H1 (cell line): Measurements from ENCODE around the gene SLC41A1. TPM values are rescaled to one million over a fixed set of nuclear protein-coding genes. Genes with fewer than 3 reads are reported as not detected.

Experiments
- CTCF ChIA-PET: fragments of 300-600 bp; sonication (Branson Sonifier 250); formaldehyde crosslinking; loops from one replicate; lab custom pipeline; 2021; ENCODE audit not compliant: partially characterized antibody; lab: Charles Lee
- POLR2A ChIA-PET: fragments of 300-600 bp; sonication (Branson Sonifier 250); formaldehyde crosslinking; loops from one replicate; lab custom pipeline; 2021; ENCODE audit warnings: inconsistent platforms; ENCODE audit not compliant: partially characterized antibody; lab: Charles Lee
- DNase-seq, 2 experiments: peaks; one replicate each; pipeline versions ENCODE4 v3.0.0 to v3.0.0-alpha.2; 2010 to 2022; ENCODE audit warnings: low spot score in 2 of 2, low read depth in 1 of 2, mixed read lengths in 1 of 2
- FAIRE-seq: peaks from 2 replicates; lab custom pipeline; 2011; peaks lifted over from hg19 to GRCh38; lab: Jason Lieb, UNC
- H2AFZ ChIP-seq: 2 replicates; pipeline ENCODE4 v1.8.1; 2012; ENCODE audit warnings: low read length, inconsistent platforms
- H2AK5ac ChIP-seq: 2 replicates; pipeline ENCODE4 v1.6.1; 2013; ENCODE audit warnings: low read depth, low read length
- H2BK120ac ChIP-seq: replicated peaks from 2 replicates; pipeline ENCODE3; 2013; ENCODE audit warnings: low read depth, low read length, inconsistent platforms
- H2BK12ac ChIP-seq: 2 replicates; pipeline ENCODE4 v1.6.1; 2013; ENCODE audit warnings: low read depth, low read length
- H2BK15ac ChIP-seq: 2 replicates; pipeline ENCODE4 v1.6.1; 2013; ENCODE audit warnings: low read length
- H2BK20ac ChIP-seq: 2 replicates; pipeline ENCODE4 v1.6.1; 2013; ENCODE audit warnings: low read length
- H2BK5ac ChIP-seq: 2 replicates; pipeline ENCODE4 v1.6.1; 2013; ENCODE audit warnings: low read depth, low read length
- H3K14ac ChIP-seq: 2 replicates; pipeline ENCODE4 v1.6.1; 2013; ENCODE audit warnings: inconsistent platforms; ENCODE audit not compliant: insufficient read length
- H3K18ac ChIP-seq: 2 replicates; pipeline ENCODE4 v1.6.1; 2013; ENCODE audit warnings: low read length; ENCODE audit errors: extremely low read depth
- H3K23ac ChIP-seq: 2 replicates; pipeline ENCODE4 v1.6.1; 2013; ENCODE audit warnings: inconsistent platforms; ENCODE audit not compliant: insufficient read length
- H3K23me2 ChIP-seq: 2 replicates; pipeline ENCODE4 v1.6.1; 2013; ENCODE audit warnings: low read depth, low read length
- H3K27ac ChIP-seq: 2 replicates; pipeline ENCODE4 v1.6.1; 2011; ENCODE audit warnings: low read depth, low read length, inconsistent platforms
- H3K27me3 ChIP-seq, 4 experiments: replicated peaks in 1 of 4; 1 replicate in 1 of 4; 2 replicates in 3 of 4; pipeline versions ENCODE4 v1.6.1 to v1.8.1; 2011 to 2013; ENCODE audit warnings: low read length in 3 of 4, mild to moderate bottlenecking in 3 of 4, inconsistent platforms in 2 of 4, mixed read lengths in 2 of 4, moderate library complexity in 1 of 4; ENCODE audit not compliant: control insufficient read depth in 3 of 4, insufficient read depth in 3 of 4; ENCODE audit errors: extremely low read depth in 1 of 4
- H3K36me3 ChIP-seq, 4 experiments: 2 replicates each; pipeline versions ENCODE4 v1.6.1 to v1.8.1; 2011 to 2013; ENCODE audit warnings: mild to moderate bottlenecking in 4 of 4, low read length in 3 of 4, moderate library complexity in 2 of 4, control low read depth in 1 of 4, inconsistent platforms in 1 of 4; ENCODE audit not compliant: insufficient read depth in 4 of 4, control insufficient read depth in 2 of 4
- H3K4ac ChIP-seq: replicated peaks from 2 replicates; pipeline ENCODE3; 2013; ENCODE audit warnings: low read length, low read depth, mixed read lengths, inconsistent platforms; ENCODE audit not compliant: insufficient read length
- H3K4me1 ChIP-seq, 4 experiments: replicated peaks in 1 of 4; 1 replicate in 1 of 4; 2 replicates in 3 of 4; pipeline versions ENCODE4 v1.6.1 to v1.8.1; 2011 to 2013; ENCODE audit warnings: low read length in 3 of 4, inconsistent platforms in 2 of 4, mixed read lengths in 1 of 4; ENCODE audit not compliant: insufficient read depth in 4 of 4, control insufficient read depth in 3 of 4
- H3K4me2 ChIP-seq, 2 experiments: 2 replicates each; pipeline versions ENCODE4 v1.6.1 to v1.8.1; 2011 to 2013; ENCODE audit warnings: low read depth in 2 of 2, low read length in 2 of 2, control low read depth in 1 of 2, inconsistent platforms in 1 of 2, mild to moderate bottlenecking in 1 of 2; ENCODE audit not compliant: insufficient read depth in 1 of 2
- H3K4me3 ChIP-seq, 4 experiments: fragments of 200-600, 300-600 bp in 1 of 4; sonication (generic), shearing (Covaris generic), sonication (Bioruptor Twin) in 1 of 4; 2 replicates each; pipeline versions ENCODE4 v1.5.1 to v1.8.1; 2011 to 2016; ENCODE audit warnings: low read length in 4 of 4, low read depth in 3 of 4, control low read depth in 2 of 4, inconsistent platforms in 2 of 4, mild to moderate bottlenecking in 2 of 4, mixed read lengths in 1 of 4, moderate library complexity in 1 of 4; ENCODE audit not compliant: insufficient read depth in 2 of 4; ENCODE audit errors: extremely low read depth in 1 of 4
- H3K56ac ChIP-seq: replicated peaks from 2 replicates; pipeline ENCODE3; 2013; ENCODE audit warnings: low read depth, mild to moderate bottlenecking, mixed read lengths, low read length, inconsistent platforms; ENCODE audit not compliant: insufficient read length
- H3K79me1 ChIP-seq: 2 replicates; pipeline ENCODE4 v1.6.1; 2013; ENCODE audit warnings: low read depth, low read length, control low read depth
- H3K79me2 ChIP-seq, 2 experiments: 2 replicates each; pipeline versions ENCODE4 v1.6.1 to v1.8.1; 2012 to 2013; ENCODE audit warnings: low read length in 2 of 2, mild to moderate bottlenecking in 2 of 2, inconsistent platforms in 1 of 2; ENCODE audit not compliant: insufficient read depth in 2 of 2, control insufficient read depth in 1 of 2
- H3K9ac ChIP-seq, 4 experiments: replicated peaks in 1 of 4; 1 replicate in 1 of 4; 2 replicates in 3 of 4; pipeline versions ENCODE4 v1.6.1 to v1.8.1; 2011 to 2013; ENCODE audit warnings: low read depth in 3 of 4, low read length in 3 of 4, control low read depth in 2 of 4, mild to moderate bottlenecking in 2 of 4, moderate library complexity in 2 of 4, inconsistent platforms in 1 of 4; ENCODE audit errors: extremely low read depth in 1 of 4
- H3K9me3 ChIP-seq, 2 experiments: 2 replicates each; pipeline versions ENCODE4 v1.6.1 to v1.8.1; 2012 to 2013; ENCODE audit warnings: mild to moderate bottlenecking in 2 of 2, moderate library complexity in 2 of 2, control low read depth in 1 of 2, inconsistent platforms in 1 of 2, low read depth in 1 of 2, low read length in 1 of 2, mixed read lengths in 1 of 2; ENCODE audit not compliant: insufficient read depth in 2 of 2
- H4K20me1 ChIP-seq, 2 experiments: replicated peaks in 1 of 2; 2 replicates each; pipeline versions ENCODE3 to v1.8.1; 2011 to 2013; ENCODE audit warnings: inconsistent platforms in 2 of 2, low read length in 2 of 2, mild to moderate bottlenecking in 1 of 2; ENCODE audit not compliant: insufficient read depth in 2 of 2, control insufficient read depth in 1 of 2
- H4K5ac ChIP-seq: 2 replicates; pipeline ENCODE4 v1.6.1; 2013; ENCODE audit warnings: low read length, low read depth, mixed read lengths, inconsistent platforms; ENCODE audit not compliant: insufficient read length
- H4K8ac ChIP-seq: 2 replicates; pipeline ENCODE4 v1.8.0; 2013; ENCODE audit warnings: mild to moderate bottlenecking, moderate library complexity, low read length, inconsistent platforms; ENCODE audit not compliant: insufficient read depth; ENCODE audit errors: extremely low read depth
- H4K91ac ChIP-seq: replicated peaks from 2 replicates; pipeline ENCODE3; 2013; ENCODE audit warnings: low read length, mixed read lengths, inconsistent platforms; ENCODE audit not compliant: insufficient read length
- CTBP2 ChIP-seq: IDR thresholded peaks from 2 replicates; pipeline ENCODE4 v1.7.0; 2011; ENCODE audit warnings: borderline replicate concordance, mild to moderate bottlenecking, moderate library complexity, mixed read lengths, low read length; ENCODE audit not compliant: insufficient read depth, insufficient read length
- CTCF ChIP-seq, 3 experiments: IDR thresholded peaks; 1 replicate in 2 of 3; 2 replicates in 1 of 3; pipeline versions ENCODE4 v1.5.1 to v1.6.1; 2011; ENCODE audit warnings: low read length in 3 of 3, mild to moderate bottlenecking in 3 of 3, inconsistent platforms in 2 of 3, low read depth in 1 of 3, moderate library complexity in 1 of 3; ENCODE audit not compliant: insufficient read depth in 1 of 3; ENCODE audit errors: control extremely low read depth in 1 of 3
- FOSL1 ChIP-seq: IDR thresholded peaks from 2 replicates; pipeline ENCODE4 v1.6.1; 2011; ENCODE audit warnings: mild to moderate bottlenecking, low read depth, low read length, moderate library complexity; ENCODE audit not compliant: insufficient read depth
- GTF2F1 ChIP-seq: IDR thresholded peaks from 2 replicates; pipeline ENCODE4 v1.6.1; 2012; ENCODE audit warnings: low read depth, low read length, improper control_type of control experiment, borderline replicate concordance
- JUND ChIP-seq: IDR thresholded peaks from 2 replicates; pipeline ENCODE4 v1.6.1; 2011; ENCODE audit warnings: mild to moderate bottlenecking, improper control_type of control experiment, low read length
- RFX5 ChIP-seq: IDR thresholded peaks from 2 replicates; pipeline ENCODE4 v1.6.1; 2011; ENCODE audit warnings: low read depth, low read length, improper control_type of control experiment, borderline replicate concordance
- SIRT6 ChIP-seq: IDR thresholded peaks from one replicate; pipeline ENCODE4 v1.7.1; 2012; ENCODE audit warnings: low read length, inconsistent platforms
- TAF7 ChIP-seq: optimal IDR thresholded peaks from 2 replicates; pipeline ENCODE3; 2011; ENCODE audit warnings: low read depth, mild to moderate bottlenecking, inconsistent platforms, low read length, moderate library complexity, borderline replicate concordance
- USF2 ChIP-seq: IDR thresholded peaks from 2 replicates; pipeline ENCODE4 v1.6.1; 2011; ENCODE audit warnings: low read length, improper control_type of control experiment
- YY1 ChIP-seq: IDR thresholded peaks from 2 replicates; pipeline ENCODE4 v1.6.1; 2011; ENCODE audit warnings: low read depth, mild to moderate bottlenecking, low read length
- WGBS, 2 experiments: shearing (Covaris generic) in 1 of 2; methylation state at CpG; one replicate each; pipeline versions ENCODE4 v1.1.6 to v1.1.7; 2013 to 2015; ENCODE audit warnings: low lambda C conversion rate in 2 of 2, mixed read lengths in 2 of 2, inconsistent platforms in 1 of 2, low coverage in 1 of 2, missing lambda C conversion rate in 1 of 2; ENCODE audit not compliant: insufficient replicate concordance in 2 of 2, insufficient coverage in 1 of 2, insufficient read length in 1 of 2; ENCODE audit errors: extremely low coverage in 1 of 2, missing lambda C conversion rate in 1 of 2; 5-methylcytosine and 5-hydroxymethylcytosine counted together
- polyA plus RNA-seq, 7 experiments: library from polyadenylated mRNA; depleted of rRNA in 3 of 7; stranded (reverse) in 5 of 7; unstranded in 2 of 7; fragments of >200 nt in 5 of 7; fragments of 200-250 nt in 2 of 7; gene quantifications; 1 replicate in 5 of 7; 2 replicates in 1 of 7; 4 replicates in 1 of 7; pipeline versions ENCODE4 v1.2.1 to v1.2.3, GENCODE V29; 2011 to 2013; ENCODE audit warnings: missing spikeins in 2 of 7, mixed read lengths in 2 of 7
- total RNA-seq: library from RNA; stranded (reverse); fragmentation: NEBNext Ultra II Directional; extraction: Animal tissue kit (Norgen Biotek cat#: 25700); gene quantifications from 2 replicates; pipeline ENCODE4 v1.2.1, GENCODE V29; 2021

SLC41A1 gene
- total and polyA plus RNA-seq, 2 of the 8 experiments (the other 6 are each of a cell fraction or from before 2014, with no cell fraction given), result 41.2 to 42.3 TPM

- FAIRE-seq (no peak), DNase-seq (no peak)
- H2AFZ ChIP-seq, result no peak overlapping the region
- H3K27ac ChIP-seq, result no peak overlapping the region
- H2BK20ac ChIP-seq, result no peak overlapping the region
- no peak overlapping the region for H2BK15ac ChIP-seq
- H3K14ac ChIP-seq, result no peak overlapping the region
- H4K5ac ChIP-seq, result no peak overlapping the region
- H3K56ac ChIP-seq, result no peak overlapping the region
- H2BK5ac ChIP-seq, result no peak overlapping the region
- H2BK120ac ChIP-seq, result no peak overlapping the region
- CTCF ChIA-PET, result interaction anchor here (0.6 to 4.9 kb wide), 3 partner anchors 14 to 156 kb away, joined by 3 to 25 read pairs (median 3); no protein-coding TSS in a partner anchor
- H4K20me1 ChIP-seq, result no peaks in the 10 kb centered on the region
- H3K23me2 ChIP-seq, result no peaks in the 10 kb centered on the region
- H4K91ac ChIP-seq, result no peak overlapping the region
- POLR2A ChIA-PET, result interaction anchor here (0.8 kb wide), 1 partner anchor 13 kb away, joined by 3 read pairs; no protein-coding TSS in a partner anchor
- no peak overlapping the region for H3K9ac ChIP-seq
- H4K8ac ChIP-seq, result no peak overlapping the region
- H3K18ac ChIP-seq, result no peak overlapping the region
- no peak overlapping the region for H3K23ac ChIP-seq
- H3K79me2 ChIP-seq, result no peaks in the 10 kb centered on the region
- no peak overlapping the region for H3K4me3 ChIP-seq
- H3K36me3 ChIP-seq, result no peaks in the 10 kb centered on the region
- H3K4ac ChIP-seq, result no peak overlapping the region
- 85% methylated on average over 5 of the region's 5 CpGs; no CpG with 5 or more reads in 1 of the 2 experiments for WGBS, 2 experiments
- H2AK5ac ChIP-seq, result no peak overlapping the region
- H3K4me1 ChIP-seq, result peaks cover 0 to 12% (median 2%) of the 10 kb centered on the region in 4 experiments; a peak in 4 of 7 replicates
- H2BK12ac ChIP-seq, result no peak overlapping the region
- H3K79me1 ChIP-seq, result no peaks in the 10 kb centered on the region
- no peak overlapping the region for H3K4me2 ChIP-seq
- H3K27me3 ChIP-seq, result no peaks in the 10 kb centered on the region
- no peaks in the 10 kb centered on the region for H3K9me3 ChIP-seq
- no peak for TF ChIP-seq RFX5
- TF ChIP-seq CTCF (IDR thresholded peaks at IDR 0.05; ENCODE audit: control extremely low read depth in 1 of 3, insufficient read depth in 1 of 3, low read depth in 1 of 3, low read length in 3 of 3), result no peak
- TF ChIP-seq TAF7, result no peak
- TF ChIP-seq CTBP2, result no peak
- TF ChIP-seq SIRT6, result no peak
- no peak for TF ChIP-seq YY1
- no peak for TF ChIP-seq USF2
- TF ChIP-seq GTF2F1, result no peak
- no peak for TF ChIP-seq FOSL1
- no peak for TF ChIP-seq JUND
These were observed 11.2 kb upstream of the SLC41A1 start for GRCh38 chr1:205824180-205824579.
